Measurements from ENCODE around the gene LCN2. TPM values are rescaled to one million over a fixed set of nuclear protein-coding genes. Genes with fewer than 3 reads are reported as not detected.
A peak's percentile ranks its signal among the peaks of the same experiment; 100 is the strongest.

Gene LCN2
- total and polyA plus RNA-seq, 9 of the 15 experiments (the other 6 are each of a cell fraction or from before 2014, with no cell fraction given), result 0.10 to 1.2 (median 0.44) TPM; not detected in 1

GRCh38 chr9:128159784-128160602 lies 10.7 kb downstream of the LCN2 start, which contains the start of gene BBLN (continued):
- TF ChIP-seq AFF4 (CRISPR knock-in tag; IDR thresholded peaks at IDR 0.05) (no peak), CC2D1A (IDR thresholded peaks at IDR 0.05) (no peak; the same call in 1 of the 2 replicates), ZSCAN32 (CRISPR knock-in tag; IDR thresholded peaks at IDR 0.05) (no peak; the same call in 1 of the 2 replicates), RBM14 (IDR thresholded peaks at IDR 0.05; ENCODE audit: borderline replicate concordance, insufficient read depth, low read depth, low read length) (no peak), HEY1 (CRISPR knock-in tag; IDR thresholded peaks at IDR 0.05; ENCODE audit: borderline replicate concordance) (no peak; the same call in 1 of the 2 replicates), PTTG1 (tag; IDR thresholded peaks at IDR 0.05; ENCODE audit: low read depth) (no peak), PYGO2 (tag; IDR thresholded peaks at IDR 0.05) (peak; percentile 65; the same call in 1 of the 2 replicates), BCL6 (CRISPR knock-in tag; IDR thresholded peaks at IDR 0.05) (no peak), EP400 (IDR thresholded peaks at IDR 0.05) (no peak), SRSF7 (optimal IDR thresholded peaks at IDR 0.05; ENCODE audit: low read depth, low read length) (no peak), CBFB (CRISPR knock-in tag; IDR thresholded peaks at IDR 0.05) (no peak), ZBED1 (IDR thresholded peaks at IDR 0.05) (no peak), RFX1 (IDR thresholded peaks at IDR 0.05) (no peak), ZNF197 (CRISPR knock-in tag; IDR thresholded peaks at IDR 0.05; ENCODE audit: low read depth) (no peak), HNRNPH1 (optimal IDR thresholded peaks at IDR 0.05; ENCODE audit: low read depth, low read length) (no peak), SRF (CRISPR knock-in tag; IDR thresholded peaks at IDR 0.05) (peak in 1 of 2 experiments; percentile 17; a peak in 1 of 4 replicates), HDAC2 (IDR thresholded peaks at IDR 0.05) (peak; percentile 85), TEAD1 (CRISPR knock-in tag; IDR thresholded peaks at IDR 0.05) (peak in 1 of 2 experiments; percentile 66; a peak in 2 of 4 replicates), CBX8 (IDR thresholded peaks at IDR 0.05; ENCODE audit: borderline replicate concordance, extremely low read depth, low read depth, low read length, poor library complexity, severe bottlenecking) (no peak), SP2 (IDR thresholded peaks at IDR 0.05; ENCODE audit: extremely low read depth, low read depth, low read length, poor library complexity, severe bottlenecking) (no peak), SMAD4 (CRISPR knock-in tag; conservative IDR thresholded peaks at IDR 0.05) (peak; percentile 82)
- TF ChIP-seq, protein P1, sequence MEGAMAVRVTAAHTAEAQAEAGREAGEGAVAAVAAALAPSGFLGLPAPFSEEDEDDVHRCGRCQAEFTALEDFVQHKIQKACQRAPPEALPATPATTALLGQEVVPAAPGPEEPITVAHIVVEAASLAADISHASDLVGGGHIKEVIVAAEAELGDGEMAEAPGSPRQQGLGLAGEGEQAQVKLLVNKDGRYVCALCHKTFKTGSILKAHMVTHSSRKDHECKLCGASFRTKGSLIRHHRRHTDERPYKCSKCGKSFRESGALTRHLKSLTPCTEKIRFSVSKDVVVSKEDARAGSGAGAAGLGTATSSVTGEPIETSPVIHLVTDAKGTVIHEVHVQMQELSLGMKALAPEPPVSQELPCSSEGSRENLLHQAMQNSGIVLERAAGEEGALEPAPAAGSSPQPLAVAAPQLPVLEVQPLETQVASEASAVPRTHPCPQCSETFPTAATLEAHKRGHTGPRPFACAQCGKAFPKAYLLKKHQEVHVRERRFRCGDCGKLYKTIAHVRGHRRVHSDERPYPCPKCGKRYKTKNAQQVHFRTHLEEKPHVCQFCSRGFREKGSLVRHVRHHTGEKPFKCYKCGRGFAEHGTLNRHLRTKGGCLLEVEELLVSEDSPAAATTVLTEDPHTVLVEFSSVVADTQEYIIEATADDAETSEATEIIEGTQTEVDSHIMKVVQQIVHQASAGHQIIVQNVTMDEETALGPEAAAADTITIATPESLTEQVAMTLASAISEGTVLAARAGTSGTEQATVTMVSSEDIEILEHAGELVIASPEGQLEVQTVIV (CRISPR knock-in tag; IDR thresholded peaks at IDR 0.05; ENCODE audit: borderline replicate concordance), result no peak
